Occipital lobe (tissue), 3 donors: ENCODE measurements around the gene OSBPL1A. TPM values are rescaled to one million over a fixed set of nuclear protein-coding genes. Genes with fewer than 3 reads are reported as not detected.

Source experiments
- DNase-seq: peaks from one replicate; lab custom pipeline; 2025; lab: John Stamatoyannopoulos, UW
- small RNA-seq: library from RNA; depleted of rRNA; stranded (forward); fragments of <200 nt; gene quantifications from one replicate; pipeline ENCODE3, GENCODE V24; 2014
- total RNA-seq: library from RNA; depleted of rRNA; stranded (reverse); fragments of >200 nt; gene quantifications from one replicate; pipeline ENCODE4 v1.2.3, GENCODE V29; 2014

Gene OSBPL1A
- total RNA-seq, 1 donor from 2014 or later = 63.9 TPM

DNA sequence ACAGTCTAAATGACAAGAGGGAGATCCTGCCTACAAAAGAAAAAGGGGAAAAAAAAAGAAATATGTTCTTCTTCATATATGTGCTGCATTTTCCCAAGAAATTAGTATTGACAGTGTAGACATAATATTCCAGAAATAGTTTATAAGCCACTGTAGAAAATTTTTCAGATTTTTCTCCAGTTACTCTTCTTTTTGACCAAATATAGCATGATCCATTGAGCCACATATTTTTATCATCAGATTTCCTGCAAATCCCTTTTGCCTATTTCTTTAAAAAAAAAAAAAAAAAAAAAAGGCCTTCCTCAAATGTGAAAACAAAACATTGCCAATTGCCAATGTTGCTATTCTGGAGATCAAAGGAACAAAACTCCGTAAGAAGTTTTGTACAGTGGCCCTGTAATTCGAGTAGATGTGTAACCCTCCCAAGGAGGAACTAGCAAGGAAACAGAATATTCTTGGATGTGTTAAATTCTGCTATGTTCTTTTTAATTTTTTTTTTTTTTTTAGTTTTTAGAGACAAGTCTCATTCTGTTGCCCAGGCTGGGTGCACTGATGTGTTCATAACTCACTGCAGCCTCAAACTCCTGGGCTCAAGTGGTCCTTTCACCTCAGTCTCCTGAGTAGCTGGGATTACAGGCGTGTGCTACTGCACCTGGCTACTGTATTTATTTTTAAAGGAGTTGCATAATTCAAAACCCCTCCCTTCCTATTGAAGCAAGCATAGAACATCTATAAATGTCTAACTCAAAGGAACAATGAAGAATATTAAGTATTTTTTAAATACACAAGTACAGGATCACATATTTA, 271.3 kb downstream of the OSBPL1A start:
- DNase-seq = no peak

DNA sequence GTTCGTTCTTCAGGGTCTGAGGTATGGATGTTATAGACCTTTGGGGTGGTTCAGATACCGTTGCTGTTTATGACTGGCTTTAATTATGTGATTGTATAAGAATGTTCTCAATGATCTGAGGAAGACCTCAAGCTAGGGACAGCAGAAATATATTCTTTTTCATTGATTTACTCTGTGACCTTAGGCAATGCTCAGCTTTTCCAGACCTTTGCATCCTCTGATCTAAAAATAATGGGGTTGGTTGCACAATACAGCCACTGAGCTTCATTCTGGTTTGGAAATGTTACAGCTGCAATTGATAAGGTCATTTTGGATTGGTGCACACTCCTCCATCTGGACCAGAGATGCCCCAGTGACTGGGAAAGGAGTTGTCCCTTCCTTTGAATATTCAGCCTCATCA, 276.0 kb downstream of the OSBPL1A start:
- DNase-seq = no peak

DNA sequence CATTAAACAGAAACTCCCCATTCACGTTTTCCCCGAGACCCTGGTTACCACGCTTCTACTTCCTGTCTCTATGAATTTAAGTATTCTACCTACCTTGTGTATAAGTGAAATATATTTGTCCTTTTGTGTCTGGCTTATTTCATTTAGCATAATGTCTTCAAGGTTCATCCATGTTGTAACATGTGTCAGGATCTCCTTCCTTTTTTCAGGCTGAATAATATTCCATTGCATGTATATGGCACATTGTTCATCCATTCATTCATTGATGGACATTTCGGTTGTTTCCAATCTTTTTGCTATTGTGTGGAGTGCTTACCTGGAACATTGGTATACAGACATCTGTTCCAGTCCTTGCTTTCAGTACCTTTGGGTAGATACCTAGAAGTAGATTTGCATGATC, 276.9 kb downstream of the OSBPL1A start:
- no peak for DNase-seq

DNA sequence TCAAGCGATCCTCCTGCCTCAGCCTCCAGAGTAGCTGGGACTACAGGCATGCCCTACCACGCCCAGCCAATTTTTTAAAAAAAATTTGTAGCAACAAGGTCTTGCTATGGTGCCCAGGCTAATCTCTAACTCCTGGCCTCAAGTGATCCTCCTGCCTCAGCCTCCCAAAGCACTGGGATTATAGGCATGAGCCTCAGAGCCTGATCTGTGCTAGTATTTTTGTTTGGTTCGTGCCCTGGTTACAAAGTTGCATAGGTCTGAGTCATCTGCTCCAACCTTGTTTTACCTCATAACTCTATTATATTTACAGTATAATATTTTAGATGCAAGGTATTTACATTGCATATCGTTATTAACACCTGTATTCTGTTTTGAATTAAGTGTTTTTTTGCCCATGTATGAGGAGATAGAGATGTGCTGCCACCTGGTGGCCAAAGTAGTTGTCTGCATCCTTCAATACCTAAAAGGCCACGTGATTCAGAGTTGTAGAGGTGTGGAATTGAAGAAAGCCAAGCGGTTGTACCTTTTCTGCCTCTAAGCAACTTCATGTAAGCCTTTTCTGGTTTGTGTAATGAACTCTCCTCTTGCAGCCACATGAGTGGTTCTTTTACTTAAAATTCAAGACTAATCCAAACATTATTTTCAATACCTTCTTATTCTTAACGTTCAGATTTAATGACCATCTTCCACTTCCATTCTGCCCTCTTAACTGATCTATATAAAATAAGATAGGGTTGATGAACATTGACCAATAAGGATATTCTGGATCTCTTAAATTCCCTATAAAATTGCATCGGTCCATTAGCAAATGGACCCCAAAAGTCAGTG, 278.7 kb downstream of the OSBPL1A start:
- DNase-seq = peak; percentile 7

DNA sequence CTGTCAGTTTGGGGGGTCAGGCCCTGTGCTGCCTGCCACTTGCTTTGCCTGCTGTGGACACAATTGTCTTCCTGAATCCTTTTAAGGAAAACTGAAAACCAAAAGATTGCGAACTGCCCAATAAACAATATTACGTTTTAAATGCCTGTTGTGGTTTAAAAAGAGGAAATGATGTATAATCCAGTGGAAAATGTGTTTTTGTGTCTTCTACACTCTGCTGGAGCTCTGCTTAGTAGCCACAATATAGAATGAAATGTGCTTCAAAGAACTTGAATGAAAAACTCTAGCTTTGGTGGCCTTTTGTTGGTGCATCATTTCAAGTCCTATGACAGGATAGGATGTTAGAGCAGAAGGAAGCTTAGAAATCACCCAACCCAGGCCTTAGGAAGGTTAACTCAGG, 282.0 kb downstream of the OSBPL1A start:
- DNase-seq = no peak

DNA sequence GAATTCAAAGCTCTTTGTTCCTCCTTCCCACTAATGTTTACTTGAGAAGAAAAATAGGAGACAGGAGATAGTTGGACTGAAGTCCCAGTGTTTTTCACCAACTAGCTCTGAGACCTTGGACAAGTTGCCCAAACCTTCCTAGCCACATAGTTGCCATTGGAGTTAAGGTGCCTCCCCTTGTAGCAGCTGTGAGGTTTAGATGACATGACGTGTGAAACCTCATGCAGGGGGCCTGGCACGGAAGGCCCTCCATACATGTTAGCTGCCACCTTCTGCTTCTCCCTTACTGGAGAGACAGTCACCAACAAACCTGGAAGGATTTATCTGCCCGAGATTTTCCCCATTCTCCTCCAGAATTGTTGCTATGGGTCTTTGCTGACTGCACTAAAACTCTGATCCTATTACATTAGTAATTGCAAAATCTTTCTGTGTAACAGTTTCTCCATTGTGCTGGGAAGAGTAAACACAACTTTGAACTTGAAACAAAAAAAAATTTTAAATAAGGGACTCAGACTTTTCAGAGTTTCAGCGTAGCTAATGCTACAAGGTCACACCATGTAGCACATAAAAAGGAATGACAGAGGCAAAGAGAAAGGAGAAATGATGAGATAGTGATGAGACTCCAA, 282.6 kb downstream of the OSBPL1A start:
- no peak for DNase-seq

DNA sequence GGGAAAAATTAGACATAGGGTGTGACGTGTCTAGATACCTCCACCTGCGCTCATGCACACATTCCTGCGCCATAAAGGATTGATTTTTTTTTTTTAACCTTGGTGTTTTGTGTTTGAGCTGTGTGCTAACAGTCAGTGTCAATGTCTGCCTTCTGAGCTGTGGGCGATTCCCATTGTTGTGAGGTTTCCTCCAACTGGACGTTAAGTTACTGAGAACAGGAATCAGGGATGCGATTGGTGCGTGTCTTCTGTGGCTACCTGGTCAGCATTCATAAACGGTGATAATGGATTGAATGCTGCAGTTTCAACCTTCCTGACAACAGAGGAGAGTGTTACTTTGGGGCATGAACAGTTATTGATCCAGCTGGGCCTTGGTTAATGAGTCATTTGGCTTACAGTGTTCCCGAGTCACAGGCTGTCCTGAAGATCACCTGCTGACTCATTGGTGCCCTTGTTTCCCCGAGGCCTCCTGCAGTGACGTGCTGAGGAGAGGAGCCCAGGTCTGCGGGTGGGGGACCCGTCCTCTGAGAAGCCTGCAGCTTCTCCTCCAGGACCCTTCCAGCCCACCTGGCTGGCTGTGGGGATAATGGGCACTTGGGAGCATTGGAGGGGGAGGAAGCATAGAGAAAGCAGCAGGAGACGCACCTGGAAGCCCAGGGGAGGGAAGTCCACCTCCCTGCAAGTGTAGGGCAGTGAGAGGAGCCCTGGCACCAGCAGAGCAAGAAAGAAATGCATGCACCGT, 284.6 kb downstream of the OSBPL1A start:
- no peak for DNase-seq

DNA sequence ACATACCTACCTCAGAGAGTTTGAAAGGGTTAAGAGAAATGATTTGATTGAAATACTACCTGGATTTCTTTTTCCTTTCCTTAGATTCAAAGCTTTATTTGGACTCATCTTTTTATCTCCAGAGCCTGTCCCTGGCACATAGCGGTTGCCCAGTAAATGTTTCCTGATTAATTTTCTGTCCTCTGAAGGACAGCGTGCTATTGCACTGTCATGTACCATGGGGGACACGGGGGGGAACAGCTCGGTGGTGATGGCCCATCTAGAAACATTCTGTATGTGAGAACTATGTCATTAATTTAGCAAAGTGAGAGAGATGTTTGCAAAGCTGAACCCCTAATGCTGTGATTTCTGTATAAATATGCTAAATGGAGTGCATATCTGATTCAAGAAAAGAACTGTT, 285.2 kb downstream of the OSBPL1A start:
- DNase-seq = no peak

Small RNAs within 50 kb of the gene (small RNA-seq; reads per million reads assigned to genes)
- gene MIR320C2 = not detected
- gene RF00017 = not detected
- not detected for gene RF00019
- gene RNA5SP452 = 0.09 reads per million
- 22.3 reads per million, percentile 94 among the genes with 10 or more reads in this experiment for gene RNU5A-6P
- not detected for gene RNU6-435P

Other genes with a start within 250 kb of the OSBPL1A start
- 28.7 TPM for gene IMPACT, start 28.8 kb upstream of the OSBPL1A start, total RNA-seq
- gene HRH4, start 62.8 kb upstream of the OSBPL1A start, total RNA-seq = not detected